ENCODE measurements around the gene ROR2.

ROR2 gene

DNA sequence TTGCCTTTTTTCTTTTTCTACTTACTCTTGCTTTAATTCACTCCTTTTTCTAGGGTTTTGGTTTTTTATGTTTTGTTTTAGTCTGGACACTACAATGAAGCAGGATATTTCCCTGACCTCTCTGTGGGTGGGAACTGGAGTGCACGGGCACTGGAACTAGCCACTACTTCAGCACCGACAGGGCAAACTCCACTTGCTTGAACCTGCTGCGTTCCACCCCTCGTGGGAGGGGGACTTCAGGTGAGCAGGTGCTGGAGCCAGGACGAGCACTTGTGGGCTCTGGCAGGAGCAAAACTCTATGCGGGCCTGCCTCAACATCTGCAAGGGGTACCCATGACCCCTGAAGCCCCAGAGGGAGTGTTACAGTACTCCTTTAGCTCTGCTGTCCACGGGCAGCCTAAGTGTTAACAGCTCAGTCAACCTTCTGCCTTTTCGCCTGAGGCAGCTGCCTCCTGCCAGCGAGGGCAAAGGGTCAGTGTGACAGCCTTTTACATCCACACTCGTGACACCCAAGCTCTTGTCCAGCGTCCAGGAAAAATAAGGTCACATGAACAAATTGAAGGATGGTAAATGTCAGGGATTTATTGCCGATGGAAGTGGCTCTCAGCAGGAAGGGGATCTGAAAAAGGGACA, 382.3 kb downstream of the ROR2 start:
- Histone ChIP-seq H3K27ac (no peak overlapping the region), H3K4me3 (no peak overlapping the region), H3K9me3 (ENCODE audit: low read depth, low read length) (no peaks in the 10 kb centered on the region), H3K36me3 (ENCODE audit: insufficient read depth, low read length) (no peaks in the 10 kb centered on the region), H3K9ac (ENCODE audit: insufficient read length) (no peak overlapping the region)
- TF ChIP-seq EZH2 (IDR thresholded peaks at IDR 0.05), result no peak
- TF ChIP-seq FOXP2 (optimal IDR thresholded peaks at IDR 0.05; ENCODE audit: control extremely low read depth, extremely low read length, insufficient read depth), result no peak
- no peak for TF ChIP-seq POLR2AphosphoS5 (IDR thresholded peaks at IDR 0.05; ENCODE audit: borderline replicate concordance, low read depth, low read length)
- DNase-seq (ENCODE audit: low read depth, low spot score), result no peak

DNA sequence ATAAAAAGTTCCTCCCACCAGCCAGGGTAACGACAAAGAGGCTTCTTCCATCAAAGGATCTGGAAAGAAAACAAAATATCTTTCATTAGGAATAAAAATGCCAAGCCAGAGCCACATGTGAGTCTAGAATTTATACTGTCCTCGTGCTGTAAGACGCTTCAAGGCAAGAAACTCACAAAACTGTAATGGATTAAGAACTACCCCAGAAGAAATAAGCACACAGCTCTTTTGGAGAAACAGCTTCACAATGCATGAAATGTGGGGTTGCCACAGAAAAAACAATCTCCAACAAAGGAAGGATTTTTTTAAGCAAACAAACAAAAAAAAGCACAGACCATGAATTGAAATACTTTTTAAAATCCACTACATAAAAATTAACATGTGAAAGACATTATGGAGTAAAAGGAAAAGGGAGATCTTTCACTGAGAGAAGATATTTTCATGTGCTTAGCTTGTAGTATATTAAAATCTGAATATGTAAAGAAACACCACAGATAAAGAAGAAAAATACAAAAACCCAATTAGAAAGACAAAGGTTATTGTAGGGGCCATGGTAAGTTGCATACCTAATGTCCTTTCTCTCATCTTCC, 385.9 kb downstream of the ROR2 start:
- Histone ChIP-seq H3K36me3 (ENCODE audit: insufficient read depth, low read length) (no peaks in the 10 kb centered on the region), H3K9ac (ENCODE audit: insufficient read length) (no peak overlapping the region), H3K9me3 (ENCODE audit: low read depth, low read length) (no peaks in the 10 kb centered on the region), H3K4me3 (no peak overlapping the region), H3K27ac (no peak overlapping the region)
- TF ChIP-seq FOXP2 (optimal IDR thresholded peaks at IDR 0.05; ENCODE audit: control extremely low read depth, extremely low read length, insufficient read depth), result no peak
- TF ChIP-seq EZH2 (IDR thresholded peaks at IDR 0.05), result no peak
- TF ChIP-seq POLR2AphosphoS5 (IDR thresholded peaks at IDR 0.05; ENCODE audit: borderline replicate concordance, low read depth, low read length), result no peak
- DNase-seq (ENCODE audit: low read depth, low spot score), result no peak

DNA sequence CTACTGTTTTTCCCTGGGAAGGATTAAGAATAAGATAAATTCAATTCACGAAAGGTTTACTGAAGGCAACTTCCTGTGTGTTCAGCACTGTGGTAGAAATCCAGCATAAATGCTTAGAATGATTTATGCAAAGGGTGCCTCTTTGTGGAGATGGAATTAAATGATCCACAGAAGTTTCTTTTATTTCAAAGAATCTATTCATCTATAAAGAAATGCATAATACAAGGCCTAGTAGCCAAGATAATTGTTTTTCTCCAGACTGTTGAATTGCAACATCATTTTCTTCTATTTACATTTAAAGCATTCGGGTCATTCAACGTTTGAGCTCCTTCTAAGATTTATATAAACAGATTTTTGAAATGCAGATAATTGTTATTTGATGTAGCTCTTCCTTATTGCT, 387.6 kb downstream of the ROR2 start:
- H3K4me3 ChIP-seq, result no peak overlapping the region
- peak; percentile 56 for DNase-seq (ENCODE audit: low read depth, low spot score)
- no peaks in the 10 kb centered on the region for H3K9me3 ChIP-seq (ENCODE audit: low read depth, low read length)
- TF ChIP-seq FOXP2 (optimal IDR thresholded peaks at IDR 0.05; ENCODE audit: control extremely low read depth, extremely low read length, insufficient read depth), result no peak
- TF ChIP-seq POLR2AphosphoS5 (IDR thresholded peaks at IDR 0.05; ENCODE audit: borderline replicate concordance, low read depth, low read length), result peak; percentile 17; the same call in 1 of the 2 replicates
- H3K36me3 ChIP-seq (ENCODE audit: insufficient read depth, low read length), result no peaks in the 10 kb centered on the region
- no peak overlapping the region for H3K27ac ChIP-seq
- H3K9ac ChIP-seq (ENCODE audit: insufficient read length), result no peak overlapping the region

DNA sequence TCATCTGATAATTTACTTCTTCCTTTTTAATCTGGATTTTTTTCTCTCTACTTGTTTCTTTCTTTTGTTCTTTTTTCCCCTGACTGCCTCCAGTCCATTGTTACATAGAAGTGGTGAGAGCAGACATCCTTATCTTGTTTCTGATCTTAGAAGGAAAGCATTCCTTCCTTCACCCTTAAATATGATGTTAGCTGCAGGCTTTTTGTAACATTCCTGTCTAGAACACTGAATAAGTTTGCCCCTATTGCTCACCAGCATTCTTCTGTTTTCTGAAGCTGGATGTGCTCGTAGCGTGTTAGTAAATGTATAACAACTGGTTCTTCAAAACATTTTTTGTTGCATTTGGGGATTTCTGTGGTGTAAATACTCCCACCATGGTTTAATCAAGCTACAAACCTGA, 389.7 kb downstream of the ROR2 start:
- H3K4me3 ChIP-seq, result no peak overlapping the region
- no peak for DNase-seq (ENCODE audit: low read depth, low spot score)
- TF ChIP-seq POLR2AphosphoS5 (IDR thresholded peaks at IDR 0.05; ENCODE audit: borderline replicate concordance, low read depth, low read length), result no peak
- TF ChIP-seq EZH2 (IDR thresholded peaks at IDR 0.05), result no peak
- TF ChIP-seq FOXP2 (optimal IDR thresholded peaks at IDR 0.05; ENCODE audit: control extremely low read depth, extremely low read length, insufficient read depth), result no peak
- no peak overlapping the region for H3K9ac ChIP-seq (ENCODE audit: insufficient read length)
- no peak overlapping the region for H3K27ac ChIP-seq
- no peaks in the 10 kb centered on the region for H3K36me3 ChIP-seq (ENCODE audit: insufficient read depth, low read length)
- no peaks in the 10 kb centered on the region for H3K9me3 ChIP-seq (ENCODE audit: low read depth, low read length)

DNA sequence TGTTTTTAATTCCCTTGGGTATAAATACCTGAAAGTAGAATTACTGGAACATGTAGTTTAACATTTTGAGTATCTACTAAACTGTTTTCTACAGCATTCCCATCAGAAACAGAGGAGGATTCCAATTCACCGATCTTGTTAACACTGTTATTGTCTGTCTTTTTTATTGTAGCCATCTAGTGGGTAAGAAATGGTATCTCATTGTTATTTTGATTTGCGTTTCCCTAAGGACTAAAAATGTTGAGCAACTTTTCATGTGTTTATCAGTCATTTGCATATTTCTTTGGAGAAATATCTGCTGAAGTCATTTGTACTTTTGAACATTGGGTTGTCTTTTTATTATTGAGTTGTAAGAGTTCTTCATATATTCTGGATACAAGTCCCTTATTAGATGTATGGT, 391.1 kb downstream of the ROR2 start:
- H3K9me3 ChIP-seq (ENCODE audit: low read depth, low read length), result no peaks in the 10 kb centered on the region
- H3K4me3 ChIP-seq, result no peak overlapping the region
- no peak overlapping the region for H3K9ac ChIP-seq (ENCODE audit: insufficient read length)
- TF ChIP-seq POLR2AphosphoS5 (IDR thresholded peaks at IDR 0.05; ENCODE audit: borderline replicate concordance, low read depth, low read length) (no peak), FOXP2 (optimal IDR thresholded peaks at IDR 0.05; ENCODE audit: control extremely low read depth, extremely low read length, insufficient read depth) (no peak), EZH2 (IDR thresholded peaks at IDR 0.05) (no peak)
- DNase-seq (ENCODE audit: low read depth, low spot score), result no peak
- no peak overlapping the region for H3K27ac ChIP-seq
- H3K36me3 ChIP-seq (ENCODE audit: insufficient read depth, low read length), result no peaks in the 10 kb centered on the region

DNA sequence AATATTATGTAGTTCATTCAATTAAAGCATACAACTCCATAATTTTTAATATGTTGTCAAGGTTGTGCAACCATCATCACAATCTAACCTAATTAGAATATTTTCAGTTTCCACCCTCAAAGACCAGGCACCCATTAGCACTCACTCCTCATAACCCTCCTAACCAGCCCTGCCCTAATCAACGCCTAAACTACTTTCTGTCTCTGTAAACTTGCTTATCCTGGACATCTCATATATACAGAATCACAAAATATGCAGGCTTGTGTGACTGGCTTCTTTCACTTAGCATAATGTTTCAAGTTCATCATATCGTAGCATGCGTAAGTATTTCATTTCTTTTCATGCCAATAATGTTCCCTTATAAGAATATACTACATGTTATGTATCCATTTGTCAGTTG, 391.6 kb downstream of the ROR2 start:
- no peaks in the 10 kb centered on the region for H3K36me3 ChIP-seq (ENCODE audit: insufficient read depth, low read length)
- TF ChIP-seq POLR2AphosphoS5 (IDR thresholded peaks at IDR 0.05; ENCODE audit: borderline replicate concordance, low read depth, low read length) (no peak), FOXP2 (optimal IDR thresholded peaks at IDR 0.05; ENCODE audit: control extremely low read depth, extremely low read length, insufficient read depth) (no peak), EZH2 (IDR thresholded peaks at IDR 0.05) (no peak)

DNA sequence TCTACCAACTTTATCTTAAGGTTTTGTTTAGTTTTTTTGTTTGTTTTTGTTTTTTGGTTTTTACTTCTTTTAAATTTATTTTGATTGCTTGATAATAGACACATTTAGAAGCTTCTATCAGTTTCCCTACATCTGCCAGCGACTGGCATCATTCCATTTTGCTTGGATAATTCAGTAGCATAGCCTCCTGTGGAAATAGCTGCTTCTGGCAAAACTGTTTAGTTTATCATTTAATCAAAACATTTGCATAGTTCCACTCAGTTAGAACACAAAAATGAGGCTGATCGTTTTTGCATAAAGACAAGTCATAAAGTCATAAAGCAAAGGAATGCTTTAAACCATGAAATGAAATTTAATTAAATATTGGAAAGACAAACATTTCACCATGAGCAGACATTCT, 392.7 kb downstream of the ROR2 start:
- no peaks in the 10 kb centered on the region for H3K36me3 ChIP-seq (ENCODE audit: insufficient read depth, low read length)
- H3K27ac ChIP-seq, result no peak overlapping the region
- TF ChIP-seq POLR2AphosphoS5 (IDR thresholded peaks at IDR 0.05; ENCODE audit: borderline replicate concordance, low read depth, low read length) (no peak), EZH2 (IDR thresholded peaks at IDR 0.05) (no peak), FOXP2 (optimal IDR thresholded peaks at IDR 0.05; ENCODE audit: control extremely low read depth, extremely low read length, insufficient read depth) (no peak)
- no peak overlapping the region for H3K4me3 ChIP-seq
- no peaks in the 10 kb centered on the region for H3K9me3 ChIP-seq (ENCODE audit: low read depth, low read length)
- DNase-seq (ENCODE audit: low read depth, low spot score), result no peak
- H3K9ac ChIP-seq (ENCODE audit: insufficient read length), result no peak overlapping the region

More for the DNA sequence above, 391.6 kb downstream of the ROR2 start:
- no peaks in the 10 kb centered on the region for H3K9me3 ChIP-seq (ENCODE audit: low read depth, low read length)
- no peak for DNase-seq (ENCODE audit: low read depth, low spot score)
- H3K4me3 ChIP-seq, result no peak overlapping the region
- H3K27ac ChIP-seq, result no peak overlapping the region
- H3K9ac ChIP-seq (ENCODE audit: insufficient read length), result no peak overlapping the region

DNA sequence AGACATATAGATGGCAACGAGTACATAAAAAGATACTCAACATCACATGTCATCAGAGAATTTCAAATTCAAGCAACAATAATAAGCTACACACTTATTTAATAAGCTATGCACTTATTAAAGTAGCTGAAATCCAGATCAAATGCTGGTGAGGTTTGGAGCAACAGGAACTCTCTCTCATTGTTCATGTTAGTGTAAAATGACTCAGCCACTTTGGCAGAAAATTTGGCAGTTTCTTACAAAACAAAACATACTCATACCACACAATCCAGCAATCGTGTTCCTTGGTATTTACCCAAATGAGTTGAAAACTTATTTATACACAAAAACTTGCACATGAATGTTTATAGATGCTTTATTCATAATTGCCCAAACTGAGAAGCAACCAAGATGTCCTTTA, 394.9 kb downstream of the ROR2 start:
- no peak overlapping the region for H3K9ac ChIP-seq (ENCODE audit: insufficient read length)
- no peak overlapping the region for H3K27ac ChIP-seq
- H3K4me3 ChIP-seq, result no peak overlapping the region
- TF ChIP-seq FOXP2 (optimal IDR thresholded peaks at IDR 0.05; ENCODE audit: control extremely low read depth, extremely low read length, insufficient read depth) (no peak), POLR2AphosphoS5 (IDR thresholded peaks at IDR 0.05; ENCODE audit: borderline replicate concordance, low read depth, low read length) (no peak), EZH2 (IDR thresholded peaks at IDR 0.05) (no peak)
- H3K36me3 ChIP-seq (ENCODE audit: insufficient read depth, low read length), result no peaks in the 10 kb centered on the region
- no peaks in the 10 kb centered on the region for H3K9me3 ChIP-seq (ENCODE audit: low read depth, low read length)
- DNase-seq (ENCODE audit: low read depth, low spot score), result no peak

DNA sequence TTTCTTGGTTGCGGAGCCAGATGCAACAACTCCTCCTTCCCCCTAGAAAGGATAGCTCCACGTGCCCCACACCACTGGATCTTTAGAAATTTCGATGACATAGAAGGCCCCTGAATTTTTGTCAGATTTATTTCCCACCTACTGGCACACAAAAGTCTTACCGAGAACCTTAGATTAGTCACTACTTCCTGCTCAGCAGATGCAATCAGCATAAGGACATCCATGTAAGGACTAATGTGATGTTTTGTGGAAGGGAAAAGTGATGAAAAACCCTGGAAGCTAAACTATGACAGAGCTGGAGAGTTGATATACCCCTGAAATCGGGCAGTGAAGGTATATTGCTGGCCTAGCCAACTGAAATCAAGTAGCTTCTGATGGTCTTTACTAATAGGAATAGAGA, 400.9 kb downstream of the ROR2 start:
- Histone ChIP-seq H3K9ac (ENCODE audit: insufficient read length) (no peak overlapping the region), H3K27ac (no peak overlapping the region), H3K36me3 (ENCODE audit: insufficient read depth, low read length) (no peaks in the 10 kb centered on the region), H3K4me3 (no peak overlapping the region), H3K9me3 (ENCODE audit: low read depth, low read length) (no peaks in the 10 kb centered on the region)
- no peak for TF ChIP-seq POLR2AphosphoS5 (IDR thresholded peaks at IDR 0.05; ENCODE audit: borderline replicate concordance, low read depth, low read length)
- TF ChIP-seq FOXP2 (optimal IDR thresholded peaks at IDR 0.05; ENCODE audit: control extremely low read depth, extremely low read length, insufficient read depth), result no peak
- TF ChIP-seq EZH2 (IDR thresholded peaks at IDR 0.05), result no peak
- no peak for DNase-seq (ENCODE audit: low read depth, low spot score)

All from SK-N-MC (cell line).